Epithelial cell of proximal tubule (primary cell): ENCODE results near the gene CACNG6. TPM values are rescaled to one million over a fixed set of nuclear protein-coding genes. Genes with fewer than 3 reads are reported as not detected.

Source experiments
- DNase-seq: peaks from one replicate; pipeline ENCODE4 v3.0.0-alpha.2; 2011; ENCODE audit warnings: low read depth
- H3K4me3 ChIP-seq: 2 replicates; pipeline ENCODE4 v1.5.1; 2011; ENCODE audit warnings: low read depth, mild to moderate bottlenecking, low read length
- CTCF ChIP-seq: conservative IDR thresholded peaks from 2 replicates; pipeline ENCODE4 v1.5.1; 2012; ENCODE audit warnings: low read depth, mild to moderate bottlenecking, low read length
- total RNA-seq: library from RNA; depleted of rRNA; stranded (reverse); fragments of >200 nt; gene quantifications from 2 replicates; pipeline ENCODE4 v1.2.3, GENCODE V29; 2015

CACNG6 gene
- total RNA-seq, 1 donor from 2014 or later: 0.29 TPM

DNA sequence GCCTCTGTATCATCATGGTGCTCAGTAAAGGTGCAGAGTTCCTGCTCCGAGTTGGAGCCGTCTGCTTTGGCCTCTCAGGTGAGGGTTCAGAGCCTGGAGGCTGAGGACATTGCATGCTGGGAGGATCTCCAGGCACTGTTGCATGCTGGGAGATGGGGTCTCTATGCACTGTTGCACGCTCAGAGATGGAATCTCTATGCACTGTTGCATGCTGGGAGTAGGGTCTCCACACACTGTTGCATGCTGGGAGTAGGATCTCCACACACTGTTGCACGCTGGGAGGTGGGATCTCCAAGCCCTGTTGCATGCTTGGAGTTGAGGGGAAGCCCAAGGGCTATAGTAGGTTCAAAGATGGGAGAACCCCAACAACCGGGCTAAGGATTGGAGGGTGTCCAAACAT is 8.3 kb downstream of the CACNG6 start:
- DNase-seq: no peak
- no peak for TF ChIP-seq CTCF
- H3K4me3 ChIP-seq: no peak overlapping the region

DNA sequence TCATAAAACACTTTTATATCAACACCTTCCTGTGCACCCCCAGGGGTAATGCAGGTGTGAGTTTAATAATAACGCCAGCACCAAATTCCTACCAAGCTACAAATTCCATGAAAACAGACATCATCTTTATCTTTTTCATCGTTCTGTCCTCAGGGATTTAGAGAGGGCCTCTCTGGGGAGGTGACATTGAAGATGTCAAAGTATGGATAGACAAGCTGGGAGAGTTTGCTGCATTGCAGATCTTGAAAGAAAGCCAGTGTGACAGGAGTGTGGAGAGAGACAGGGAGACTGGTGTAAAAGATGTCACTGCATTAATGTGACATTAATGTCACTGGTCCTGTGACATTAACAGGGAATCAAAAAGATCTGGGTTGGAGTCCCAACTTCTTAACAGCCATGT is 10.1 kb downstream of the CACNG6 start:
- H3K4me3 ChIP-seq: no peak overlapping the region
- no peak for TF ChIP-seq CTCF
- DNase-seq: no peak

- DNase-seq: no peak
- TF ChIP-seq CTCF: no peak
Measured at GRCh38 chr19:54002495-54003315, 11.3 kb downstream of the CACNG6 start.

GRCh38 chr19:54009440-54009839 is 18.0 kb downstream of the CACNG6 start:
- no peak for TF ChIP-seq CTCF
- DNase-seq: no peak

More at GRCh38 chr19:54002495-54003315, 11.3 kb downstream of the CACNG6 start:
- H3K4me3 ChIP-seq: no peak overlapping the region

GRCh38 chr19:54010474-54010873 is 19.0 kb downstream of the CACNG6 start:
- no peak overlapping the region for H3K4me3 ChIP-seq
- TF ChIP-seq CTCF: no peak
- DNase-seq: no peak

More at GRCh38 chr19:54009440-54009839, 18.0 kb downstream of the CACNG6 start:
- H3K4me3 ChIP-seq: no peak overlapping the region

GRCh38 chr19:54011507-54012211 is 20.2 kb downstream of the CACNG6 start:
- no peak for TF ChIP-seq CTCF
- H3K4me3 ChIP-seq: no peak overlapping the region

DNA sequence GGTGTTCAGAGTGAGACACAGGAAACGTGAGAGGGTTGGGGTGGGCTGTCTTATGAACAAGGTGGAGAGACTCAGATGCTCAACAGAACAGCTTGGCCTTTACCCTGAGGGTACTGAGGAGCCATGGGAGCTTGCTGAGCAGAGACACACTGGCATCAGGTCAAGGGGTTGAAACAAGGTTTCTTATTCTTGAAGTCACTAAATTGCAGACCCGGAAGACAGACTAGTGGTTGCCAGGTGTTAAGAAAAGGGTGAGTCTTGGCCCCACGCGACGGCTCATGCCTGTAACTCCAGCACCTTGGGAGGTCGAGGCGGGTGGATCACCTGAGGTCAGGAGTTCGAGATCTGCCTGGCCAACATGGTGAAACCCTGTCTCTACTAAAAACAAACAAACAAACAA is 22.4 kb downstream of the CACNG6 start:
- H3K4me3 ChIP-seq: no peak overlapping the region
- no peak for DNase-seq
- TF ChIP-seq CTCF: no peak

More at GRCh38 chr19:54011507-54012211, 20.2 kb downstream of the CACNG6 start:
- no peak for DNase-seq
